ENCODE data around the gene CROCC2.

DNA sequence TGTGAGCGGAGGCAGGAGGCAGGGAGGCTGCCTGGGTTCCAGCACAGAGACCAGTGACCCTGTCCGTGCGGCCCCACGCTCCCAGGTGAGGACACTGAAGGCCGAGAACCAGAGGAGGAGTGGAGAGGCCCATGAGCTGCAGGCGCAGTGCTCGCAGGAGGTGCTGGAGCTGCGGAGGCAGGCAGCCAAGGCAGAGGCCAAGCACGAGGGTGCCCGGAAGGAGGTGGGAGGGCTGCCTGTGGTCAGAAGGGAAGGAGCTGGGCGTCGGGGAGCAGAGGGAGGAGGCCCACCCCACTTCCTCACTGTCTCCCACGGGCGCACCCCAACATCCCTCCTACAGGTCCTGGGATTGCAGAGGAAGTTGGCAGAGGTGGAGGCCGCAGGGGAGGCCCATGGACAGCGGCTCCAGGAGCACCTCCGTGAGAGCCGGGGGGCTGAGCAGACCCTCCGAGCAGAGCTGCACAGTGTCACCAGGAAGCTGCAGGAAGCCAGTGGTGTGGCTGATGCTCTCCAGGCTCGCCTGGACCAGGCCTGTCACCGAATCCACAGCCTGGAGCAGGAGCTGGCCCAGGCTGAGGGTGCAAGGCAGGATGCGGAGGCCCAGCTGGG, 59.3 kb downstream of the CROCC2 start:
- TF ChIP-seq POLR2A (IDR thresholded peaks at IDR 0.05) (no peak), EP300 (IDR thresholded peaks at IDR 0.05) (no peak), CTCF (IDR thresholded peaks at IDR 0.05) (no peak)
